HEK293 (cell line): ENCODE results near the gene ISOC2.

Experiments
- CTCF ChIA-PET: fragments of 350-600 bp; formaldehyde crosslinking; extraction: SDS; loops from one replicate; lab custom pipeline; 2021; ENCODE audit warnings: antibody characterized with exemption; lab: Yijun Ruan, JAX
- POLR2A ChIA-PET: fragments of 300-600 bp; formaldehyde crosslinking; extraction: SDS; loops from one replicate; lab custom pipeline; 2020; ENCODE audit warnings: antibody characterized with exemption, inconsistent platforms; lab: Yijun Ruan, JAX
- H3K27ac ChIP-seq: fragments of 200-500 bp; sonication (Bioruptor generic); 2 replicates; pipeline ENCODE4 v1.5.1; 2014; ENCODE audit warnings: low read depth, low read length, control low read depth, inconsistent platforms; ENCODE audit errors: extremely low read depth
- H3K36me3 ChIP-seq, 2 experiments: fragments of 200-500 bp in 1 of 2; sonication (Bioruptor generic) in 1 of 2; 1 replicate in 1 of 2; 2 replicates in 1 of 2; pipeline ENCODE4 v1.5.1; 2014 to 2017; ENCODE audit warnings: inconsistent platforms in 2 of 2, low read length in 2 of 2; ENCODE audit not compliant: control insufficient read depth in 2 of 2, insufficient read depth in 1 of 2
- H3K4me1 ChIP-seq: fragments of 200-500 bp; sonication (Bioruptor generic); 2 replicates; pipeline ENCODE4 v1.5.1; 2014; ENCODE audit warnings: mild to moderate bottlenecking, low read length, inconsistent platforms; ENCODE audit not compliant: control insufficient read depth, insufficient read depth
- H3K4me3 ChIP-seq: 2 replicates; pipeline ENCODE4 v1.5.1; 2011; ENCODE audit warnings: low read depth, mild to moderate bottlenecking, control low read depth, low read length, moderate library complexity
- H3K9me3 ChIP-seq: fragments of 200-500 bp; sonication (Bioruptor generic); 2 replicates; pipeline ENCODE4 v1.5.1; 2014; ENCODE audit warnings: low read depth, low read length, inconsistent platforms; ENCODE audit not compliant: control insufficient read depth, insufficient read depth
- BCL11B ChIP-seq: fragments of 450-650 bp; formaldehyde crosslinking; IDR thresholded peaks from 2 replicates; pipeline ENCODE4 v1.5.1; 2016; ENCODE audit warnings: low read depth, missing biosample characterization, missing genetic modification characterization
- HOXA7 ChIP-seq: sonication (generic); formaldehyde crosslinking; IDR thresholded peaks from 2 replicates; pipeline ENCODE4 v1.8.1; 2022; ENCODE audit warnings: missing genetic modification reagents, borderline replicate concordance
- HOXD13 ChIP-seq: sonication (generic); formaldehyde crosslinking; IDR thresholded peaks from 2 replicates; pipeline ENCODE4 v1.8.0; 2022; ENCODE audit warnings: missing genetic modification reagents, borderline replicate concordance
- KLF10 ChIP-seq: fragments of 450-650 bp; IDR thresholded peaks from 2 replicates; pipeline ENCODE4 v1.5.1; 2018; ENCODE audit warnings: missing biosample characterization, mild to moderate bottlenecking, missing genetic modification characterization
- OSR2 ChIP-seq: fragments of 450-650 bp; formaldehyde crosslinking; IDR thresholded peaks from 2 replicates; pipeline ENCODE4 v1.5.1; 2016; ENCODE audit warnings: missing biosample characterization, missing genetic modification characterization
- OVOL3 ChIP-seq: fragments of 450-650 bp; formaldehyde crosslinking; IDR thresholded peaks from 2 replicates; pipeline ENCODE4 v1.5.1; 2016; ENCODE audit warnings: missing biosample characterization, missing genetic modification characterization
- YY1 ChIP-seq: fragments of 450-650 bp; formaldehyde crosslinking; IDR thresholded peaks from 2 replicates; pipeline ENCODE4 v1.5.1; 2018; ENCODE audit warnings: missing biosample characterization, missing genetic modification characterization
- ZBTB20 ChIP-seq: fragments of 450-650 bp; formaldehyde crosslinking; IDR thresholded peaks from 2 replicates; pipeline ENCODE4 v1.5.1; 2016; ENCODE audit warnings: missing biosample characterization, missing genetic modification characterization
- ZFHX2 ChIP-seq: fragments of 450-650 bp; formaldehyde crosslinking; conservative IDR thresholded peaks from 2 replicates; pipeline ENCODE4 v1.5.1; 2016; ENCODE audit warnings: missing biosample characterization, missing genetic modification characterization
- ZNF112 ChIP-seq: fragments of 450-650 bp; formaldehyde crosslinking; IDR thresholded peaks from 2 replicates; pipeline ENCODE4 v1.5.0; 2017; ENCODE audit warnings: missing biosample characterization, missing genetic modification characterization
- ZNF140 ChIP-seq: fragments of 450-650 bp; formaldehyde crosslinking; IDR thresholded peaks from 2 replicates; pipeline ENCODE4 v1.5.1; 2016; ENCODE audit warnings: missing biosample characterization, missing genetic modification characterization
- ZNF16 ChIP-seq: fragments of 450-650 bp; formaldehyde crosslinking; IDR thresholded peaks from 2 replicates; pipeline ENCODE4 v1.5.1; 2016; ENCODE audit warnings: low read depth, missing biosample characterization, missing genetic modification characterization
- ZNF214 ChIP-seq: fragments of 450-650 bp; formaldehyde crosslinking; IDR thresholded peaks from 2 replicates; pipeline ENCODE4 v1.5.1; 2017; ENCODE audit warnings: missing biosample characterization, mild to moderate bottlenecking, missing genetic modification characterization, borderline replicate concordance
- ZNF391 ChIP-seq: fragments of 450-650 bp; formaldehyde crosslinking; IDR thresholded peaks from 2 replicates; pipeline ENCODE4 v1.5.1; 2016; ENCODE audit warnings: low read depth, missing biosample characterization, missing genetic modification characterization, borderline replicate concordance
- ZNF510 ChIP-seq: fragments of 450-650 bp; formaldehyde crosslinking; IDR thresholded peaks from 2 replicates; pipeline ENCODE4 v1.5.1; 2018; ENCODE audit warnings: mild to moderate bottlenecking, missing genetic modification characterization, missing biosample characterization; ENCODE audit not compliant: insufficient replicate concordance
- ZNF529 ChIP-seq: fragments of 450-650 bp; formaldehyde crosslinking; IDR thresholded peaks from 2 replicates; pipeline ENCODE4 v1.5.1; 2017; ENCODE audit warnings: missing genetic modification characterization, missing biosample characterization; ENCODE audit not compliant: insufficient replicate concordance
- ZNF548 ChIP-seq: fragments of 450-650 bp; formaldehyde crosslinking; IDR thresholded peaks from 2 replicates; pipeline ENCODE4 v1.5.1; 2016; ENCODE audit warnings: missing biosample characterization, missing genetic modification characterization
- ZNF555 ChIP-seq: fragments of 450-650 bp; formaldehyde crosslinking; conservative IDR thresholded peaks from 2 replicates; pipeline ENCODE4 v1.5.1; 2017; ENCODE audit warnings: missing biosample characterization, mild to moderate bottlenecking, missing genetic modification characterization, inconsistent platforms
- ZNF664 ChIP-seq: fragments of 450-650 bp; formaldehyde crosslinking; IDR thresholded peaks from 2 replicates; pipeline ENCODE4 v1.5.1; 2016; ENCODE audit warnings: missing biosample characterization, missing genetic modification characterization
- ZNF670 ChIP-seq: fragments of 450-650 bp; formaldehyde crosslinking; IDR thresholded peaks from 2 replicates; pipeline ENCODE4 v1.5.1; 2016; ENCODE audit warnings: missing biosample characterization, missing genetic modification characterization, low read depth
- ZNF677 ChIP-seq: fragments of 450-650 bp; IDR thresholded peaks from 2 replicates; pipeline ENCODE4 v1.5.0; 2018; ENCODE audit warnings: missing biosample characterization, mild to moderate bottlenecking, missing genetic modification characterization, moderate library complexity
- ZNF837 ChIP-seq: fragments of 450-650 bp; formaldehyde crosslinking; IDR thresholded peaks from 2 replicates; pipeline ENCODE4 v1.5.1; 2016; ENCODE audit warnings: missing biosample characterization, missing genetic modification characterization
- TF ChIP-seq, protein P1 (sequence below): fragments of 450-650 bp; formaldehyde crosslinking; IDR thresholded peaks from 2 replicates; pipeline ENCODE4 v1.5.1; 2016; ENCODE audit warnings: missing biosample characterization, missing genetic modification characterization
- TF ChIP-seq, protein P2 (sequence below): fragments of 450-650 bp; formaldehyde crosslinking; IDR thresholded peaks from 2 replicates; pipeline ENCODE4 v1.5.1; 2016; ENCODE audit warnings: missing biosample characterization, missing genetic modification characterization
- TF ChIP-seq, protein P3 (sequence below): fragments of 450-650 bp; formaldehyde crosslinking; IDR thresholded peaks from 2 replicates; pipeline ENCODE4 v1.5.1; 2016; ENCODE audit warnings: missing biosample characterization, missing genetic modification characterization
- TF ChIP-seq, protein P4 (sequence below): fragments of 450-650 bp; formaldehyde crosslinking; IDR thresholded peaks from 2 replicates; pipeline ENCODE4 v1.5.1; 2016; ENCODE audit warnings: missing biosample characterization, missing genetic modification characterization
- TF ChIP-seq, protein P5 (sequence below): fragments of 450-650 bp; formaldehyde crosslinking; IDR thresholded peaks from 2 replicates; pipeline ENCODE4 v1.5.1; 2017; ENCODE audit warnings: missing biosample characterization, missing genetic modification characterization

The ISOC2 gene

DNA sequence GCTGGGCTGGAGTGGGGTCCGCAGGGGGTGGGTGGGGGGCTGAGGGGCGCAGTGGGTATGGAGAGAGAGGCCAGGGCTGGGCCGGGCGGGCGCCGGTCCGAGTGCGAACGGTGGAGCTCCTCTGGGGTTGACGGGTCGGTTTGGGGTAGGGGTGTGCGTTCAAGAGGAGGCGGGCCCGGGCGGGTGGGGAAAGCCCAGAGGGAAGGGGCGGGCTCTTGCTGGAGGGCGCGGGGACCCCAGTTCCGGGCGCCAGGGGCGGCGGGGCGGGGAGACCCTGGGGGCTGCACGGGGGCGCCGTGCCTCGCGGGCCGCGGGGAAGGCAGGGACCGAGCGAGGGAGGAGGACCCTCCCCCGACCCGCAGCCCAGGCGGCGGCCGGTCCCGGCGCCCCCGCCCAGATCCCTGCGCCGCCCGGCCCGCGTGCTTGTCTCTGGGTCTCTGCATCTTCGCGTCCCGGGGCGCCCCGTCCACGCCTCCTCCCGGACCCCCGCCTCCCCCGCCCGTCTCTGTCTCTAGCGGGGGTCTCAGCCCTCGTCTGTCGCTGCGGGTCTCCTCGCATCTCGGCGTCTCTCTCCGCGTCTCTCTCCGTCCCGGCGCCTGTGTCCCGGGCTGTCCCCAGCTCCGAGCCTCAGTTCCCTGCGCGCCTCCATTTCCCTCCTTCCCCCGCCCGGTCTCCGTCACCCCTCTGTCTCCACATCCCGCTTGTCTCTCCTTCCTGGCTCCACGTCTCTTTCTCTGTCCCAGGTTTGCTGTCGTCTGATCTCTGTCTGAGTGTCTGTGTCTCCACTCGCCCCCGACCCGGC, 10.1 kb downstream of the ISOC2 start:
- H3K9me3 ChIP-seq, result no peaks in the 10 kb centered on the region
- H3K4me3 ChIP-seq, result 0 out of 2 replicates have a peak overlapping the region, but pooled peaks have one; percentile 4
- H3K27ac ChIP-seq, result no peak overlapping the region
- ChIA-PET POLR2A (interaction anchor here (0.6 to 0.9 kb wide), 3 partner anchors 10 to 362 kb away, joined by 3 to 4 read pairs (median 3); partner anchors contain the start of gene ISOC2), CTCF (interaction anchor here (0.6 to 1.0 kb wide), 5 partner anchors 16 to 203 kb away, joined by 3 to 5 read pairs (median 4); no protein-coding TSS in a partner anchor)
- H3K4me1 ChIP-seq, result no peaks in the 10 kb centered on the region
- no peaks in the 10 kb centered on the region for H3K36me3 ChIP-seq
- TF ChIP-seq ZNF548 (tag by site-specific recombination) (no peak), ZNF510 (tag by site-specific recombination) (no peak), ZNF140 (tag by site-specific recombination) (no peak), ZNF16 (tag by site-specific recombination) (no peak), ZBTB20 (peak; percentile 26; the same call in 1 of the 2 replicates), BCL11B (tag by site-specific recombination) (no peak), ZNF670 (tag by site-specific recombination) (no peak), OSR2 (tag by site-specific recombination) (no peak), ZNF214 (tag by site-specific recombination) (no peak), ZNF112 (no peak), ZNF677 (tag by site-specific recombination) (no peak), YY1 (tag by site-specific recombination) (no peak; the same call in 1 of the 2 replicates), HOXA7 (CRISPR knock-in tag) (no peak), ZNF837 (tag by site-specific recombination) (no peak), ZNF391 (tag by site-specific recombination) (no peak), ZFHX2 (tag by site-specific recombination) (peak; percentile 52), OVOL3 (tag by site-specific recombination) (no peak), ZNF664 (no peak), ZNF529 (tag by site-specific recombination) (no peak), ZNF555 (tag by site-specific recombination) (no peak), KLF10 (no peak), HOXD13 (CRISPR knock-in tag) (no peak)
- TF ChIP-seq, protein P1, sequence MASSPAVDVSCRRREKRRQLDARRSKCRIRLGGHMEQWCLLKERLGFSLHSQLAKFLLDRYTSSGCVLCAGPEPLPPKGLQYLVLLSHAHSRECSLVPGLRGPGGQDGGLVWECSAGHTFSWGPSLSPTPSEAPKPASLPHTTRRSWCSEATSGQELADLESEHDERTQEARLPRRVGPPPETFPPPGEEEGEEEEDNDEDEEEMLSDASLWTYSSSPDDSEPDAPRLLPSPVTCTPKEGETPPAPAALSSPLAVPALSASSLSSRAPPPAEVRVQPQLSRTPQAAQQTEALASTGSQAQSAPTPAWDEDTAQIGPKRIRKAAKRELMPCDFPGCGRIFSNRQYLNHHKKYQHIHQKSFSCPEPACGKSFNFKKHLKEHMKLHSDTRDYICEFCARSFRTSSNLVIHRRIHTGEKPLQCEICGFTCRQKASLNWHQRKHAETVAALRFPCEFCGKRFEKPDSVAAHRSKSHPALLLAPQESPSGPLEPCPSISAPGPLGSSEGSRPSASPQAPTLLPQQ (tag by site-specific recombination), result no peak; the same call in 1 of the 2 replicates
- TF ChIP-seq, protein P2, sequence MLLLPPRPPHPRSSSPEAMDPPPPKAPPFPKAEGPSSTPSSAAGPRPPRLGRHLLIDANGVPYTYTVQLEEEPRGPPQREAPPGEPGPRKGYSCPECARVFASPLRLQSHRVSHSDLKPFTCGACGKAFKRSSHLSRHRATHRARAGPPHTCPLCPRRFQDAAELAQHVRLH, result no peak
- TF ChIP-seq, protein P3, sequence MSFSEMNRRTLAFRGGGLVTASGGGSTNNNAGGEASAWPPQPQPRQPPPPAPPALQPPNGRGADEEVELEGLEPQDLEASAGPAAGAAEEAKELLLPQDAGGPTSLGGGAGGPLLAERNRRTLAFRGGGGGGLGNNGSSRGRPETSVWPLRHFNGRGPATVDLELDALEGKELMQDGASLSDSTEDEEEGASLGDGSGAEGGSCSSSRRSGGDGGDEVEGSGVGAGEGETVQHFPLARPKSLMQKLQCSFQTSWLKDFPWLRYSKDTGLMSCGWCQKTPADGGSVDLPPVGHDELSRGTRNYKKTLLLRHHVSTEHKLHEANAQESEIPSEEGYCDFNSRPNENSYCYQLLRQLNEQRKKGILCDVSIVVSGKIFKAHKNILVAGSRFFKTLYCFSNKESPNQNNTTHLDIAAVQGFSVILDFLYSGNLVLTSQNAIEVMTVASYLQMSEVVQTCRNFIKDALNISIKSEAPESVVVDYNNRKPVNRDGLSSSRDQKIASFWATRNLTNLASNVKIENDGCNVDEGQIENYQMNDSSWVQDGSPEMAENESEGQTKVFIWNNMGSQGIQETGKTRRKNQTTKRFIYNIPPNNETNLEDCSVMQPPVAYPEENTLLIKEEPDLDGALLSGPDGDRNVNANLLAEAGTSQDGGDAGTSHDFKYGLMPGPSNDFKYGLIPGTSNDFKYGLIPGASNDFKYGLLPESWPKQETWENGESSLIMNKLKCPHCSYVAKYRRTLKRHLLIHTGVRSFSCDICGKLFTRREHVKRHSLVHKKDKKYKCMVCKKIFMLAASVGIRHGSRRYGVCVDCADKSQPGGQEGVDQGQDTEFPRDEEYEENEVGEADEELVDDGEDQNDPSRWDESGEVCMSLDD (tag by site-specific recombination), result peak; percentile 71
- TF ChIP-seq, protein P4, sequence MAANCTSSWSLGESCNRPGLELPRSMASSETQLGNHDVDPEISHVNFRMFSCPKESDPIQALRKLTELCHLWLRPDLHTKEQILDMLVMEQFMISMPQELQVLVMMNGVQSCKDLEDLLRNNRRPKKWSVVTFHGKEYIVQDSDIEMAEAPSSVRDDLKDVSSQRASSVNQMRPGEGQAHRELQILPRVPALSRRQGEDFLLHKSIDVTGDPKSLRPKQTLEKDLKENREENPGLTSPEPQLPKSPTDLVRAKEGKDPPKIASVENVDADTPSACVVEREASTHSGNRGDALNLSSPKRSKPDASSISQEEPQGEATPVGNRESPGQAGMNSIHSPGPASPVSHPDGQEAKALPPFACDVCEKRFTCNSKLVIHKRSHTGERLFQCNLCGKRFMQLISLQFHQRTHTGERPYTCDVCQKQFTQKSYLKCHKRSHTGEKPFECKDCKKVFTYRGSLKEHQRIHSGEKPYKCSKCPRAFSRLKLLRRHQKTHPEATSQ (tag by site-specific recombination), result no peak
- TF ChIP-seq, protein P5, sequence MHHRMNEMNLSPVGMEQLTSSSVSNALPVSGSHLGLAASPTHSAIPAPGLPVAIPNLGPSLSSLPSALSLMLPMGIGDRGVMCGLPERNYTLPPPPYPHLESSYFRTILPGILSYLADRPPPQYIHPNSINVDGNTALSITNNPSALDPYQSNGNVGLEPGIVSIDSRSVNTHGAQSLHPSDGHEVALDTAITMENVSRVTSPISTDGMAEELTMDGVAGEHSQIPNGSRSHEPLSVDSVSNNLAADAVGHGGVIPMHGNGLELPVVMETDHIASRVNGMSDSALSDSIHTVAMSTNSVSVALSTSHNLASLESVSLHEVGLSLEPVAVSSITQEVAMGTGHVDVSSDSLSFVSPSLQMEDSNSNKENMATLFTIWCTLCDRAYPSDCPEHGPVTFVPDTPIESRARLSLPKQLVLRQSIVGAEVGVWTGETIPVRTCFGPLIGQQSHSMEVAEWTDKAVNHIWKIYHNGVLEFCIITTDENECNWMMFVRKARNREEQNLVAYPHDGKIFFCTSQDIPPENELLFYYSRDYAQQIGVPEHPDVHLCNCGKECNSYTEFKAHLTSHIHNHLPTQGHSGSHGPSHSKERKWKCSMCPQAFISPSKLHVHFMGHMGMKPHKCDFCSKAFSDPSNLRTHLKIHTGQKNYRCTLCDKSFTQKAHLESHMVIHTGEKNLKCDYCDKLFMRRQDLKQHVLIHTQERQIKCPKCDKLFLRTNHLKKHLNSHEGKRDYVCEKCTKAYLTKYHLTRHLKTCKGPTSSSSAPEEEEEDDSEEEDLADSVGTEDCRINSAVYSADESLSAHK (tag by site-specific recombination), result no peak
